ENCODE data around the gene ARL14EPL.

DNA sequence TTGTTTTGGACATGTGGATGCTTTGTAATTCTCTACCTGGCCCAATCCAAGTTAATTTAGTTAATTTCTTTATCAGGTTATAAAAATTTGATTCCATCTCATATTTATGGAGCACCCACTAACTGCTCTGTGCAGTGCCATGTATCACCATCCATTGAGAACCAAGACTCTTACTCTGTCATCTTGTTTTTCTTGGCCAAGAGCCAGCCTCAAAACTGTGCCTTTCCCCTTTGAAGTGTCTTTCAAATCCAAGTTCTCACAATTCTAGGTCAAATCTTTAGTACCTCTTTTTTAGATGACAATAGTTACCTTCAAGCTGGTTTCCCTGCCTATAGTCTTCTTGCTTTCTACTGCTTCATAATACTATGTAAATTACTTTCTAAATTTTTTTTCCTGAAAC, 55.8 kb downstream of the ARL14EPL start:
- TF ChIP-seq, protein P1, sequence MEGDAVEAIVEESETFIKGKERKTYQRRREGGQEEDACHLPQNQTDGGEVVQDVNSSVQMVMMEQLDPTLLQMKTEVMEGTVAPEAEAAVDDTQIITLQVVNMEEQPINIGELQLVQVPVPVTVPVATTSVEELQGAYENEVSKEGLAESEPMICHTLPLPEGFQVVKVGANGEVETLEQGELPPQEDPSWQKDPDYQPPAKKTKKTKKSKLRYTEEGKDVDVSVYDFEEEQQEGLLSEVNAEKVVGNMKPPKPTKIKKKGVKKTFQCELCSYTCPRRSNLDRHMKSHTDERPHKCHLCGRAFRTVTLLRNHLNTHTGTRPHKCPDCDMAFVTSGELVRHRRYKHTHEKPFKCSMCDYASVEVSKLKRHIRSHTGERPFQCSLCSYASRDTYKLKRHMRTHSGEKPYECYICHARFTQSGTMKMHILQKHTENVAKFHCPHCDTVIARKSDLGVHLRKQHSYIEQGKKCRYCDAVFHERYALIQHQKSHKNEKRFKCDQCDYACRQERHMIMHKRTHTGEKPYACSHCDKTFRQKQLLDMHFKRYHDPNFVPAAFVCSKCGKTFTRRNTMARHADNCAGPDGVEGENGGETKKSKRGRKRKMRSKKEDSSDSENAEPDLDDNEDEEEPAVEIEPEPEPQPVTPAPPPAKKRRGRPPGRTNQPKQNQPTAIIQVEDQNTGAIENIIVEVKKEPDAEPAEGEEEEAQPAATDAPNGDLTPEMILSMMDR (conservative IDR thresholded peaks at IDR 0.05) = no peak
- no peak for TF ChIP-seq EZH2 (IDR thresholded peaks at IDR 0.05; ENCODE audit: low read depth)
